ENCODE results near the gene ALDH3B2. TPM values are rescaled to one million over a fixed set of nuclear protein-coding genes. Genes with fewer than 3 reads are reported as not detected.
A peak's percentile ranks its signal among the peaks of the same experiment; 100 is the strongest.

The ALDH3B2 gene
- total RNA-seq, 2 experiments from 2014 or later, result not detected

DNA sequence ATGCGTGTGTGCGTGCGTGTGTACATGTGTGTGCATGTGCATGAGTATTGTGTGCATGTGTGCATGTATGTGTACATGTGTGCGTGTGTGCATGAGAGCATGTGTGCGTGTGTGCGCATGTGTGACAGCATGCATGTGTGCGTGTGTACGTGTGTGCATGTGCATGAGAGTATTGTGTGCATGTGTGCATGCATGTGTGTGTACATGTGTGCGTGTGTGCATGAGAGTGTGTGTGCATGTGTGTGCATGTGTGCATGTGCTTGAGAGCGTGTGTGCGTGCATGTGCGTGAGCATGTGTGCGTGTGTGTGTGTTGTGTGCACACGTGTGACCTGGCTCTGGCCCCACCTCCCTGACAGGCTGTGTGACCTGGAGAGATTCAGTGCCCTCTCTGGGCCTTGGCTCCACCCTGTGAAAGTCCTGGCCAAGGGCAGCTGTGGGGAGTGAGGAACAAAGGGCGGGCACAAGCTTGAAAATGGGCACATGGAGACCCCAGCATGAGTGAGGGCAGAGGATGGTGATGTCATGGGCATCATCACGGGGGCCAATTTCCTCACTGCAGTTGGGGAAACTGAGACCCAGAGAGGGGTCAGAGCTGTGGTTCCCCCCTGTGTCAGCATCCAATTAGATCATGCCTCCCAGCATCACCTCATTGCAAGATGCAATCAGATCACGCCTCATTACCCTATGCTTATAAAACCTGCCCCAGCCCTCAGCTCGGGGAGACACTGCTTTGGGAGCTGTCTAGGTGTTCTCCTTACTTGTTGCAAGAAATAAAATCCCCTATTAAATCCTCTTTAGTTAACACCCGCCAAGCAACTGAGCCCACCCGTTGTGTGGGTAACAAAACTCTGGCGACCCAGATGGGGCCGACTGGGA, 24.6 kb downstream of the ALDH3B2 start:
- ATAC-seq (peak; percentile 18), DNase-seq (peak; percentile 43)
- peak overlapping the region; percentile 84 for H3K4me3 Mint-ChIP-seq
- H3K4me1 Mint-ChIP-seq (ENCODE audit: low read depth), result peaks cover 48% of the 10 kb centered on the region
- ChIA-PET CTCF (interaction anchor here (1.1 to 11.8 kb wide), 5 partner anchors 10 to 77 kb away, joined by 3 to 127 read pairs (median 4); partner anchors contain the start of gene NUDT8), POLR2A (interaction anchor here (1.6 to 3.1 kb wide), 2 partner anchors 12 to 21 kb away, joined by 5 to 18 read pairs; partner anchors contain the start of gene NUDT8)
- H3K27ac Mint-ChIP-seq, result peak overlapping the region; percentile 94
- H3K36me3 Mint-ChIP-seq (ENCODE audit: low read depth), result no peaks in the 10 kb centered on the region
- intact Hi-C loops (cut with micrococcal nuclease), result no loop called here
- TF ChIP-seq, protein P1, sequence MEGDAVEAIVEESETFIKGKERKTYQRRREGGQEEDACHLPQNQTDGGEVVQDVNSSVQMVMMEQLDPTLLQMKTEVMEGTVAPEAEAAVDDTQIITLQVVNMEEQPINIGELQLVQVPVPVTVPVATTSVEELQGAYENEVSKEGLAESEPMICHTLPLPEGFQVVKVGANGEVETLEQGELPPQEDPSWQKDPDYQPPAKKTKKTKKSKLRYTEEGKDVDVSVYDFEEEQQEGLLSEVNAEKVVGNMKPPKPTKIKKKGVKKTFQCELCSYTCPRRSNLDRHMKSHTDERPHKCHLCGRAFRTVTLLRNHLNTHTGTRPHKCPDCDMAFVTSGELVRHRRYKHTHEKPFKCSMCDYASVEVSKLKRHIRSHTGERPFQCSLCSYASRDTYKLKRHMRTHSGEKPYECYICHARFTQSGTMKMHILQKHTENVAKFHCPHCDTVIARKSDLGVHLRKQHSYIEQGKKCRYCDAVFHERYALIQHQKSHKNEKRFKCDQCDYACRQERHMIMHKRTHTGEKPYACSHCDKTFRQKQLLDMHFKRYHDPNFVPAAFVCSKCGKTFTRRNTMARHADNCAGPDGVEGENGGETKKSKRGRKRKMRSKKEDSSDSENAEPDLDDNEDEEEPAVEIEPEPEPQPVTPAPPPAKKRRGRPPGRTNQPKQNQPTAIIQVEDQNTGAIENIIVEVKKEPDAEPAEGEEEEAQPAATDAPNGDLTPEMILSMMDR (IDR thresholded peaks at IDR 0.05), result no peak
- H3K9me3 Mint-ChIP-seq, result no peaks in the 10 kb centered on the region
- no peaks in the 10 kb centered on the region for H3K27me3 Mint-ChIP-seq

DNA sequence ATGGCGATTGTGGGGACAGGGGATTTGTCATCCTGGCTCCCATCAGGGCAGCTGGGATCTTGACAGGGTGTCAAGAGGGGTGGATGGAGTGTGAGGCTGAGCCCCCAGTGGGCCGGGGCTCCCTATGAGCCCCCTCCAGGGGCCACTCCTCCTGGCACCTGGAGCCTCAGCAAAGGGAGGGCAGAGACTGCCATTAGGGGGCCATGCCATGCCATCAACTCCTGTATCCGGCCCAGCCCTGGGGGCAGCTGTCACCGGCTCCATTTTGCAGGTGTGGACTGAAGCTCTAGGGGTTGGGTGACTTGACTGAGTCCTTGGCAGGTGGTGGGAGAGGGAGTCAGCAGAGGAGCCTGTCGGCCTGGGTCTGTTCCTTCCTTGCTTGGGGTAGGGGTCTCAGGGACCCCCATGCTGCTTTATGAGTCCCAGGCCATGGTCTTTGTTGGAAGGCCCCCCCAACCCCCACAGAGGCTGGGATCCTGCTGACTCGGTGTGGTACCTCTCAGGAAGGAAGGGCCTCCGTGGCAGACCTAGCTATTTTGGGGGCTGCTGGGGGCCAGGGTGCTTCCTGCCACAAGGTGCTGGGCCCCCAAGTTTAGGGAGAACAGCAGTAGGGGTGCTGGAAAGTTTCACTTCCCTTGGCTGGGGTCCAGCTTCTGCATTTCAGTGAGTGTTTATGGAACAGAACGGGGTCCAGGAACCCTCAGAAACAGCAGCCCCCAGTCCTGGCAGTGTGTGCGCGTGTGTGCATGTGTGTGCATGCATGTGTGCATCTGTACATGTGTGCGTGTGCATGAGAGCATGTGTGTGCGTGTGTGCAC, 25.4 kb downstream of the ALDH3B2 start:
- DNase-seq, result peak; percentile 29
- H3K27me3 Mint-ChIP-seq, result no peaks in the 10 kb centered on the region
- intact Hi-C loops (cut with micrococcal nuclease), result no loop called here

GRCh38 chr11:67648140-67648795, 26.2 kb downstream of the ALDH3B2 start:
- intact Hi-C loops (cut with micrococcal nuclease), result no loop called here
- peaks cover 51% of the 10 kb centered on the region for H3K4me1 Mint-ChIP-seq (ENCODE audit: low read depth)
- no peak overlapping the region for H3K27ac Mint-ChIP-seq
- no peaks in the 10 kb centered on the region for H3K36me3 Mint-ChIP-seq (ENCODE audit: low read depth)
- ATAC-seq (peak; percentile 86), DNase-seq (peak; percentile 81)
- H3K4me3 Mint-ChIP-seq, result no peak overlapping the region
- peaks cover 2% of the 10 kb centered on the region for H3K9me3 Mint-ChIP-seq
- TF ChIP-seq, protein P1 (IDR thresholded peaks at IDR 0.05), result peak; percentile 69
- CTCF ChIA-PET, result interaction anchor here (0.8 to 11.8 kb wide), 9 partner anchors 9 to 295 kb away, joined by 3 to 127 read pairs (median 6); partner anchors contain the start of genes NUDT8, POLD4 and TBX10
- POLR2A ChIA-PET, result interaction anchor here (0.7 to 3.1 kb wide), 6 partner anchors 11 to 34 kb away, joined by 3 to 18 read pairs (median 3); partner anchors contain the start of gene NUDT8
- no peaks in the 10 kb centered on the region for H3K27me3 Mint-ChIP-seq

More for the DNA sequence above, 25.4 kb downstream of the ALDH3B2 start:
- H3K4me3 Mint-ChIP-seq, result no peak overlapping the region
- no peak for ATAC-seq
- peaks cover 2% of the 10 kb centered on the region for H3K9me3 Mint-ChIP-seq
- H3K27ac Mint-ChIP-seq, result peak overlapping the region; percentile 94
- ChIA-PET POLR2A (interaction anchor here (1.0 to 3.1 kb wide), 3 partner anchors 14 to 33 kb away, joined by 3 to 18 read pairs (median 3); partner anchors contain the start of gene NUDT8), CTCF (interaction anchor here (0.7 to 11.8 kb wide), 9 partner anchors 8 to 296 kb away, joined by 3 to 127 read pairs (median 6); partner anchors contain the start of genes NUDT8, POLD4 and TBX10)
- TF ChIP-seq, protein P1 (IDR thresholded peaks at IDR 0.05), result no peak
- H3K36me3 Mint-ChIP-seq (ENCODE audit: low read depth), result no peaks in the 10 kb centered on the region
- H3K4me1 Mint-ChIP-seq (ENCODE audit: low read depth), result peaks cover 51% of the 10 kb centered on the region

DNA sequence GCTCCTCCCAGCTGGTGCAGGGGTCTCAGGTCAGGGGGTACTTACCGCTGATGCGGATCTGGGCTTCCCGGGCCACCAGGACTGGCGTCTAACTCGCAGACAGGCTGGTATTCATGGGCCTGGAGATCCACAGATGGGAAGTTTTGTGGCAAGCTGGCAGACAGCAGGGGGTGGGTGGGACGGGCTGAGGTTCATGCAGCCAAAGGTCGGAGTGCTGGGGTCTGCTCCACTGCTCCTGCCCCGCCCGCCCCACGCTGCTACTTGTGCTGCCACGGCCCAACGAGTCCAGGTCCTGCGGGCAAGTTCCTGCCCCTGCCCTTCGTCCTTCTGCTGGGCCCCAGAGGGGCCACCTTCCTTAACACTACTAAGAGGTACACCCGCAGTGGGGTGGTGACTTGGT, 27.0 kb downstream of the ALDH3B2 start:
- ChIA-PET POLR2A (interaction anchor here (0.7 to 1.6 kb wide), 4 partner anchors 12 to 33 kb away, joined by 3 to 5 read pairs (median 3); no protein-coding TSS in a partner anchor), CTCF (interaction anchor here (0.7 to 11.8 kb wide), 5 partner anchors 12 to 247 kb away, joined by 3 to 127 read pairs (median 6); partner anchors contain the start of gene NUDT8)
- no peaks in the 10 kb centered on the region for H3K36me3 Mint-ChIP-seq (ENCODE audit: low read depth)
- TF ChIP-seq, protein P1 (IDR thresholded peaks at IDR 0.05), result no peak
- H3K4me1 Mint-ChIP-seq (ENCODE audit: low read depth), result peaks cover 51% of the 10 kb centered on the region
- DNase-seq (no peak), ATAC-seq (no peak)
- intact Hi-C loops (cut with micrococcal nuclease), result no loop called here
- peaks cover 2% of the 10 kb centered on the region for H3K9me3 Mint-ChIP-seq
- no peak overlapping the region for H3K4me3 Mint-ChIP-seq
- no peaks in the 10 kb centered on the region for H3K27me3 Mint-ChIP-seq
- no peak overlapping the region for H3K27ac Mint-ChIP-seq
